LoVo (cell line): Measurements from ENCODE around the gene KCTD18.
A peak's percentile ranks its signal among the peaks of the same experiment; 100 is the strongest.

Source experiments
- DNase-seq: peaks from one replicate; pipeline ENCODE4 v3.0.0-alpha.2; 2016; ENCODE audit warnings: low spot score

Gene KCTD18

DNA sequence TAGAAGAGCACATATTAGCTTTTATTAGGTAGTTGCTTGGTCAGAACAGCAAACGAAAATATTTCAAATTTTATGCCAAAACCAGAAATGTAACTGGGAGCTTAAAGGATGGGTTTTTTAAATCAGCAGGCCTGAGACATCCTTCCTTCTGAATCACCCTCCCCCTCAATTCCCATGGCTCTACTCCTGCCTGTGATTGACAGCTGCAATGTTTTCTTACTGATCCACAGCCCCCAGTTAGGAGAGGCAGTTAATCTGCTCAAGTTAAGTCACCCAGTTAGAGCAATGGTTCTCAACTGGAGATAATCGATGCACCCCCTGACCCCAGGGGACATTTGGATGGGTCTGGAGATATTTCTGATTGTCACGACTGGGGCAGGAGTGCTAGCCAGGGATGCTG, 24.9 kb downstream of the KCTD18 start:
- DNase-seq = no peak

- peak; percentile 26 for DNase-seq
These were observed 26.1 kb downstream of the KCTD18 start for GRCh38 chr2:200483729-200484198.

DNA sequence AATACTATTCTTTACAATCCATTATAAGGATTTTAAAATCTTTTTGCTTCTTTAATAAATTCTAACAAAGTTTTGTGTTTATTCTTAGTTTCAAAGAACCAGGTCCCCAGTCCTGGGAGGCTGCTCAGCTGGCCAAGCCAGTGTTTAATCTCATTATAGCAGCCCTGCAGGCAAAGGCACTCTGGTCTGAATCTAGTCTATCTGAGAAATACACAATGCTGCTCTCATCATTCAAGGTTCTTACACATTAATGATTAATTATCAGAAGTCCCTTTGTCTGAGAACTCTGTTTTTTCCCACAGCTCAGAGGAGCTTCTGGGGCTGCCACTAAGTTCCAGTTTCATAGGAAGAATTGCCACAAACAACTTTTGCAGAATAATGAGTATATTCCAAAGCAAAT, 27.7 kb downstream of the KCTD18 start:
- DNase-seq = no peak

DNA sequence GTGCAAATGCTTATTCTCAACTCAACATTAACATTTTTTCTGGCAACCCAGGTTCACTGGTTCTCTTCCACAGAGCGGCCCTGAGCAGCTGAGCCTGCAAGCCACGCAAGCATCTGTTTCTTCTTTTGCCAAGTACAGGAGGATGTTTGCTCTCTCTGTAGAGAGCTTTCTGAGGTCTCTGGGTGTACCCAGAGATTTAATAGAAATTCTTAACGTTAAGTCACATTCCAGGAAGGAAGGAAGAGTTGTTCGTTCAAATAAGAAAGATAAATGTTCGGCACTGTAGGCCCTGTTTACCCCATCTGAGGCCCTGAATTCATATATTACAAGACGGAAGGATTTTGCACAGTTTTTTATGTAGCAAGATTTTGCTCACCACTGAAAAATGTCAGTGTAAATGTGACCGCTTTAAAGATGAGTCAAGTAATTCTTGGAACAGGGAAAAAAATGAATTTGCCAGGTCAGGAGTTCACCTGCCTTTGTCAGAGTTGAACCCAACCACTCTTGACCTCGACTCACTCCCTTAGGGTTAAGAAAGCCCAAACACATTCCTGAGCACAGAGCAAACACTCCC, 30.1 kb downstream of the KCTD18 start:
- no peak for DNase-seq

DNA sequence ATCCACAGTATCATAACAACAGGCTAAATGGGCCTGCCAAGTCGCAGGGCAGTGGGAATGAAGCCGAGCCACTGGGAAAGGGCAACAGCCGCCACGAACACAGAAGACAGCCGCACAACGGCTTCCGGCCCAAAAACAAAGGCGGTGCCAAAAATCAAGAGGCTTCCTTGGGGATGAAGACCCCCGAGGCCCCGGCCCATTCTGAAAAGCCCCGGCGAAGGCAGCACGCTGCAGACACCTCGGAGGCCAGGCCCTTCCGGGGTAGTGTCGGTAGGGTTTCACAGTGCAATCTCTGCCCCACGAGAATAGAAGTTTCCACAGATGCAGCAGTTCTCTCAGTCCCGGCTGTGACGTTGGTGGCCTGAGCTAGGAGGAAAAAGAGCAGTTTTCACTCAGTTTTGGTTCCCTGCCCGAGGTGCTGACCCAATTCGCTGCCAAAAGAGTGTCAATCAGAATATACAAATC, 32.2 kb downstream of the KCTD18 start:
- DNase-seq = no peak

GRCh38 chr2:200476836-200477235, 33.0 kb downstream of the KCTD18 start:
- DNase-seq = no peak

DNA sequence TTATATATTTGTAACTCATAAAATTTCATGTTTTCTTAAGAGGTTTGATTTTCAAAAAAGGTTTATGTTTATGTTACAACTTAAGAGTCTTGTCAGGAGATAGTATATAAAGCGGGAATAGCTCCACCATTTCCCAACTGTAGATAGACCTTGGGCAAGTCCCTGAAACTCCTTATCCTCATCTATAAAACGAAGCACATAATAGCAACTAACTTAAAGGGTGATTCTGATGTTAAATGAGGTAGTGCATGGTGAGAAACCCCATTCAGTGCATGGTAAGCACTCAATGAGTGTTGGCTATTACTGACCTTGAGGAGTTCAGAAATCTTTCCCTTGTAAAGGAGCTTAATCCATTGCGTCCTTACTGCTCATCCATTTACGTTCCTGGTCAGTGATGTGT, 34.1 kb downstream of the KCTD18 start:
- DNase-seq = no peak

GRCh38 chr2:200472853-200473464, 36.9 kb downstream of the KCTD18 start:
- no peak for DNase-seq

DNA sequence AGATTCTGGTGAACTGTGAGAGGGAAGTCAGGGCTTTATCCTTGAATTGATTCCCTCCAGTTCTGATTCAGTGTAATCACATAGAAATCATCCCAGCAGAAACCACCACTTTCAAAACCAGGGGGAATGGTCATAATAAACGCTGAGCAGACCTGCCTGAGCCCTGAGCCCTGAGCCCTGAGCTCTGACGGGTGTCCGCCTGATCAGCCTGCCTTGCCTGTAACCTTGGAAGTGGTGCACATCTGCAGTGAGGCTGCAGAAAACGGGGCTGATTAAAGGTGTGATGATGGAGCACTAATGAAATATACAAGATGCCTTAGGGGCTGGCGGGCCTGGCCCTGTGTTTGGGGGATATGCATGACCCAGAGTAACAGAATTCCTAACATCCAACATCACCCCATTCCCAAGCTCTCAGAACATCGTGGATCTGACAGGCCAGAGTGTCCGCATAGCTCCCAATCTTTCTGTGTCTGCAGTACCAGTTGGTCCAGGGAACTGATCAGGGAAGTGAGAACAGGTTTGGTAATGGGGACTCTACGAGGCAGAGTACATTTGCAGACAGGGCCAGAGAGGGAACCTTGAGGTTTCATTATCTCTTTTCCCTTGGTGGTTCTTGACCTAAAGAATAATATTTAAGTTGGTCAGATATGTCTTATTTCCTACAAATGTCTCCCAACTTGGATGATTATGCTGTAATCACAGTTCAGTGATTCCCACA, 37.8 kb downstream of the KCTD18 start:
- DNase-seq = no peak

GRCh38 chr2:200471324-200471848, 38.5 kb downstream of the KCTD18 start:
- no peak for DNase-seq

- no peak for DNase-seq
These were observed 39.6 kb downstream of the KCTD18 start for GRCh38 chr2:200470230-200470629.

GRCh38 chr2:200469708-200470211, 40.1 kb downstream of the KCTD18 start:
- DNase-seq = no peak

- DNase-seq = no peak
These were observed 41.8 kb downstream of the KCTD18 start for GRCh38 chr2:200467806-200468681.

DNA sequence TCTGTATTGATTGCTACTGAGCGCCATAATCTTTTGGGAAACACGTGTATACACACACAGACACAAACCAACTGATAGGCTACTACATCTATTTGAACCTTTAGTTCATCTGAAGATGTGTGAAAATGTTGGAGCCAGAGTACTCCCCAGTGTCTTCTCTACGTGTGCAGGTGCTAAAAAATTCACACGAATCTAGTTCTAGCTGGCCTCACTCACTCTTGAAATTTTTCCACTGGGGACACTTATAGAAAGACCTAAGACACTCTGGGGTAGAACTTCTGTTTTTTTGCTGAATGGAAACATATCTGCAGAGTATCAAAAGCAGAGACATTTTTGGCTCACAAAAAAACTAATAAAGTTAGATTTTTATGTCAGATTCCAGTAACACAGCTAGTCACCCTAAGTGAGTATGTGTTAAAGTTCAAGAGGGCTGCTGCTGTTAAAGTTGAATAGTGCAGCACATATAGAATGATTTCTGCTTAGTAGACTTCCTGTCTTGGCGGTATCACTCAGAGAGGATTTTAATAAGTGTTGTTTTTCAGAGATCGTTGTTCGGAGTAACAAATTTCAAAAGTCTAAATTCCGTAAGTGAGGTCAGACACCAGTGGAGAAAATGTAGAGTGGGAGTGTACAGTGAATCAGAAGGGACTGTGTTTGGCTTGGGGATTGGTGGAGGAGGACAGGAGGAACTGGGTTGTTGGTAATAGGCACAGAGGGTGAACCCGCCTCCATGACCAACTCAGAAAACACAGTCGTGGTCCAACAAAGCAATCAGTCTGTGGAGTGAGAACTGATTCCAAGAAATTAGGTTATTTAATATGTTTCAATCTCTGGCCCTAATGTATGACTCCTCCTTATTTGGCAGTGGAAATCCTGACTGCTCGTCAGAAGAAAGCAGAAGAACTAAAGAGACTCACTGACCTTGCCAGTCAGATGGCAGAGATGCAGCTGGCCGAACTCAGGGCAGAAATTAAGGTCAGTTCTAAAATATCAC, 43.1 kb downstream of the KCTD18 start:
- DNase-seq = no peak

GRCh38 chr2:200463452-200463851, 46.4 kb downstream of the KCTD18 start:
- DNase-seq = no peak

DNA sequence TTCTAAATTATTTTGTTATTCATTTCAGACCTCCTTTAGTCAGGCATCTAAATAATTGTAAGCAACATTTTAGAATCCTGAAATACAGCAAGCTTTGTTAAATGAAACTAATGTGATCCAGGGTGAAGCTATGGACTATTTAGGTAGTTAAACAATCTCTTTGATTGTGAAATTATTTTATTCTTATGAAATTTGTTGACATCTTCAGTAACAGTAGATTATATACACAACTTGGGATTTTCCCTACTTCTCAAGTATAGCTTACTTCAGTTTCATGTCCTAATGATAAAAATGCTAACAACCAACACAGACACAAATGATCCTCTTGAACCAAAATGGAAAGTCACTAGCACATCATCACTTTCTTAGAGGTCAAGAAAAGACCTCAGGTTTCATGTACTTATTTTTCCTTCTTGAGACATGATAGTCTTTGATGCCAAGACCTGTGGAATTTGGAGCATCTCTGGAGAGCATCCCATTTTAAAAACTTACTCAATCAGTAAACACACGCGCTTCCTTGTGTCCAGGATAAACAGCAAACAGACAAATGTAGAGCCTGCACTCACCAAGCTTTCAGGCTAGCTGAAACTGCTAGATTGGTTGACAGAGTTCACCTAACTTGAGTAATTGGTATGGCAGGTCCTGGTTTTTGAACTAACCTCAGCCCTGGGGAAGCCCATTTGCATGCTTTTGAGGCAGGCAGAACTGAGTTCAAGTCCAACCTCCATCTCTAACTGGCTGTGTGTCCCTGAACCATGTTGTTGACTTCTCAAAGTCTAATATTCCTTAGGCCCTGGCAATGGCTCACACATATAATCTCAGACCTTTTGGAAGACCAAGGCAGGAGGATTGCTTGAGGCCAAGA, 47.8 kb downstream of the KCTD18 start:
- DNase-seq = no peak

DNA sequence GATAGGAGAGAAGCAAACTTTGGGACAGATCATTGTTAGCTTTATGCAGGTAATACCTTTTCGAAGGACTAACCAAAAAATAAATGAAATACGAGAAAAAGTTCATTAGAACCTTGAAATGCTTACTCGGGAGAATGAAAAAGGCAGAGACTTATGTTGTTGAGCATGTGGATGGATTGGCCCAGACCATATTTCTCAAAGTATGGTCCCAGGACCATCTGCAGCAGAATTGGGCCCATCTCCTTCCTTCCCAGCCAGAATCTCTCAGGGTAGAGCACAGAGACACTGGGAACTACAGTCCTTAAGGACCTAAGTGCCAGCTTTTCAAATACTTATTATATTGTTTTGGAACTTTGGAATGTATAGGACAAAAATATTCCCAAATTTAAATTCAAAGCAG, 50.8 kb downstream of the KCTD18 start:
- no peak for DNase-seq

DNA sequence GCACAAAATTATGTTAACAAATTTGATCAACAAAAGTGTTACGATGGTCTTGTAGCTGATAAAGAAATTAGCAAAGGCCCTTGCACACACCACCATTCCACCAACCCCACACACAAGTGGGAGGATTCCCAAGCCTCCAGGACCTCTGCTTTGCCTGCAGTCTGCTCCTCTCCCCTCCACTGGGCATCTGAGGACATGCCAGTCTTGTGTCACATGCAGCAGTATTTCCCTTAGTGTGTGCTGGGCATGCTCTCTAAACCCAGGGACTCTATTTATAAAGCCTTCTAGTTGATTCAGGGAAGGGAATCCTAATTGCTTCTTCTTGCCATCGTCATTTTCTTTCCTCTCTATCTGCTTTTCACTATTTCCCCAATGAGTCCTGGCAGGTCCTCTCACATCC, 53.3 kb downstream of the KCTD18 start:
- no peak for DNase-seq

DNA sequence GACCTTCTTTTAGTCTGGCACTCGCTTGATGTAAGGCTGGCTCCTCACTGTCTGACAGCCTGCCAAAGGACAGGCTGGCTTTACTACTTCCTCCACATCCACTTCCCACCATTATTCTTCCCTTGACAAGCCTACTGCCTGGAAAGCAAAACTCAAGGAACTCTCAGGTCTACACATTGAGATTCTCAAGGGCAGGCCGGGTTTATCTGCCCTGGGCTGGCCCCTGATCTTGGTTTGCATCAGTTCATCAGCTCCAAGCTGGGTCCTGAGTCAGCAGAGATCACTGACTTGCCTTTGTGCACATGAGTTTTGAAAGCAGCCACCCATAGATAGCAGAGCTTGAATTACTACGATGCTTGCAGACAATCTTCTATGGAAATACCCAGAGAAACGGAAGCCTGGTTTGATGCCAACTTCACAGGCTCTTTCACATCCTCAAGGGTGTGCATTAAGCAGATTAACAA, 53.9 kb downstream of the KCTD18 start:
- no peak for DNase-seq
